ENCODE results near the gene KCNH1. TPM values are rescaled to one million over a fixed set of nuclear protein-coding genes. Genes with fewer than 3 reads are reported as not detected.

KCNH1 gene
- total RNA-seq, 1 donor from 2014 or later = under 0.01 TPM

DNA sequence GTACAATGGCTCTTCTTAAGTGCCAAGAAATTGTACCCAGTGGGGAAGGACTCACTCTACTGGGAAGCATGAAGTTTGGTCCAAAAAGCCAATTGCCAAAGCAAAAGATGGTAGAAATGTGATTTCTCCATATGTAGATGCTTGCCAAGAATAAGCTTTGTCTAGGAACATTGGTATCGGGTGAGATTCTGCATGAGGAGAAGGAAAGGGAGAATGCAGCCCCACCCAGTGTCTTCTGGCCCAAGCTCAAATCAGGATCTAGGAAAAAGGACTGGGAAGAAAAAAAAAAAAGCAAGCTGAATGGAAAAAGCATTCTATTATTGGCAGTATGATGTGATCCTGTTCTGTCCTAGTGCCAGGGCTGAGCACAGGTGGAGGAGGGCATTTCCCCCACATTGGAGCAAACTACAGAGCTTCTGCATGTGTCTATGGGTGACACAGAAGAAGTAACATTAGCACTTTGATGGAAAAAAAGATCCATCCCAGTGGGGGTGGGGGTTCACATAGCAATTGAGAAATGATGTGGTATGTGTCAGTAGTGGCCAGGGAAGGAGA, 226.6 kb downstream of the KCNH1 start:
- FAIRE-seq = no peak
- TF ChIP-seq, protein P1, sequence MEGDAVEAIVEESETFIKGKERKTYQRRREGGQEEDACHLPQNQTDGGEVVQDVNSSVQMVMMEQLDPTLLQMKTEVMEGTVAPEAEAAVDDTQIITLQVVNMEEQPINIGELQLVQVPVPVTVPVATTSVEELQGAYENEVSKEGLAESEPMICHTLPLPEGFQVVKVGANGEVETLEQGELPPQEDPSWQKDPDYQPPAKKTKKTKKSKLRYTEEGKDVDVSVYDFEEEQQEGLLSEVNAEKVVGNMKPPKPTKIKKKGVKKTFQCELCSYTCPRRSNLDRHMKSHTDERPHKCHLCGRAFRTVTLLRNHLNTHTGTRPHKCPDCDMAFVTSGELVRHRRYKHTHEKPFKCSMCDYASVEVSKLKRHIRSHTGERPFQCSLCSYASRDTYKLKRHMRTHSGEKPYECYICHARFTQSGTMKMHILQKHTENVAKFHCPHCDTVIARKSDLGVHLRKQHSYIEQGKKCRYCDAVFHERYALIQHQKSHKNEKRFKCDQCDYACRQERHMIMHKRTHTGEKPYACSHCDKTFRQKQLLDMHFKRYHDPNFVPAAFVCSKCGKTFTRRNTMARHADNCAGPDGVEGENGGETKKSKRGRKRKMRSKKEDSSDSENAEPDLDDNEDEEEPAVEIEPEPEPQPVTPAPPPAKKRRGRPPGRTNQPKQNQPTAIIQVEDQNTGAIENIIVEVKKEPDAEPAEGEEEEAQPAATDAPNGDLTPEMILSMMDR (IDR thresholded peaks at IDR 0.05; ENCODE audit: insufficient read depth, low read length, severe bottlenecking) = no peak
- H3K27me3 ChIP-seq (ENCODE audit: control insufficient read depth, insufficient read depth, low read length) = no peaks in the 10 kb centered on the region
- DNase-seq (ENCODE audit: low read depth) = no peak
- H3K4me3 ChIP-seq (ENCODE audit: low read depth, low read length) = no peak overlapping the region
- no peaks in the 10 kb centered on the region for H3K36me3 ChIP-seq (ENCODE audit: control insufficient read depth, insufficient read depth, low read length)

DNA sequence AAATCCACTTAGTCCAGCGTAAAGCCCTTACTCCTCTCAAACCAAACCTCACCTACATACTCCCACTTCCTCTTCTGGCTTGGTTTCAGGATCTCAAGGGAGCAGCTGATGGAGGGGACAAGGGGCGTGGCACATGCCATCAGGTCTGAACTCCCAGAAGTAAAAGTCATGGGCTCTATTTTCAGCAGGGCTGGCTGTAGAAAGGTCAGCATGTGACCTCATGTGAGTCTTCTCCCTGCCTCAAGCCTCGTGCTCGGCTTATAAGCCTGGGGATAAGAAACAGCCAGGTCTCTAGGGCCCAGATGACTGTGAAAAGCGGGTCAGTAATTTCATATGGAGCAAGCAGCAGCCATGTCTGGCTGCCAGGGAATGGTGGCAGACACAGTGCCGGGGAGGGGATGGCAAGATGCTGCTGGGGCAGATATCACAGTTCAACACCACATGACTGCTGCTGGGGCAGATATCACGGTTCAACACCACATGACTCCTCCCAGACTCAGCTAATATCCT, 227.9 kb downstream of the KCNH1 start:
- H3K4me3 ChIP-seq (ENCODE audit: low read depth, low read length) = no peak overlapping the region
- FAIRE-seq = no peak
- TF ChIP-seq, protein P1 (IDR thresholded peaks at IDR 0.05; ENCODE audit: insufficient read depth, low read length, severe bottlenecking) = no peak

DNA sequence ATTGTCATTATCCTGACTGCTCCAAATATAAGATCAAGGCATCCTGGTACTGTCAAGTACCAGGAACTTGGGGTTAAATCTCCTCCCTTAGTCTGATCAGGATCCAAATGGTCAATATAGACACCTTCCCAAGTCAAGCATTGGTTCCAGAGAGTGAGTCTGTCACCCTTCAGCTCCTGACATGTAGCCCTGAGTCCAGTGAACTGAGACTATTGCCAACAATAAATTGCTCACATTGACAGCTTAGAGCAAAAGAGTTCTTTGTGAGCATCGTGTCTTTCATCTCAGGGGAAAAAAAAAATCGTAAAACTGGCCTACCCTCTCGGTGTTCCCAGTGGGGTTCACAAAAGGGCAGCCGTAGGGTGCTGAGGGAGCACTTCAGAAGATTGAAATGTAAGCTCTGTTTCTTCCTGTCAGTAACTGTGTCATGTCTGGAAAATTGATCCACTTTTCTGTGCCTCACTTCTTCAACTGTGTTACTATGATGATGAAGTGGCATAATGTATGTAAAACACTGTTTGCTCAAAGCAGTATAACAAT, 228.5 kb downstream of the KCNH1 start:
- Histone ChIP-seq H3K36me3 (ENCODE audit: control insufficient read depth, insufficient read depth, low read length) (no peaks in the 10 kb centered on the region), H3K4me3 (ENCODE audit: low read depth, low read length) (no peak overlapping the region), H3K27me3 (ENCODE audit: control insufficient read depth, insufficient read depth, low read length) (no peaks in the 10 kb centered on the region)
- no peak for FAIRE-seq
- TF ChIP-seq, protein P1 (IDR thresholded peaks at IDR 0.05; ENCODE audit: insufficient read depth, low read length, severe bottlenecking) = no peak
- DNase-seq (ENCODE audit: low read depth) = no peak

More for the DNA sequence above, 227.9 kb downstream of the KCNH1 start:
- Histone ChIP-seq H3K36me3 (ENCODE audit: control insufficient read depth, insufficient read depth, low read length) (no peaks in the 10 kb centered on the region), H3K27me3 (ENCODE audit: control insufficient read depth, insufficient read depth, low read length) (no peaks in the 10 kb centered on the region)
- no peak for DNase-seq (ENCODE audit: low read depth)

DNA sequence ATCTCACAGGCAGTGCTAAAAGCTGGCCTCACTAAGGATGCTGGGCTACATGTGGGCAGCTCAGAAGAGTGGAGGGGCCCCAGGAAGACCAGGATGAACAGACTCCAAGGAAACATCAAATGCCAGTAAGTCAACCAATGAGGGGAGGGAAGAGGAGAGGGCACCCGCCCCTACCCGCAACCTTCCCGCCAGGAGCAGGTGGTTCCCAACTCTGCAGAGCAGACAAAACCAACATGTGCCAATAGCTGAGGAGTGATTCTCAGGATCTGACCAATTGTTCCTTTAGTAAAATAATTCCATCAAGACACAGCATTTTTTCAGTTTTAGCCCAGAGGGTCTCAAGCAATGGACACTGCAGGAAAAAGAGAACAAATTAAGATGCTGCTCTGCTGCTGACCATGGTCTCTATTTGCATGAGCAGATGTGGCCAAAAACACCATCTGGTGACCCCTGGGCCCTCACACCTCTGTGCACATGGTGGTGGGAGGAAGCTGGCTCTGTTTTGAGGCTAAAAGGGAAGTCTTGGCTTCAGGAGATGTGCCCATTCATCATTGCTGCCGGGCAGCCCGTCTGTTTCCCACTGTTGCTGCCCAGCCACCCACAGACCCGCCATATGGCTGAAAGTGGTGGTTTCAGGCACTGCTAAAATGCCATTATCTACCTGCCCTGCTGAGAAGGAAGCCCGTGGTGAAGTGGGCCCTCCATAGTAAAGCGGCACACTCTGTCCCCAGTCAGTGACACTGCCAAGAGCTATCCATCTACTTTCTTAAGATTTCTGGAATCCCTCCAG, 231.8 kb downstream of the KCNH1 start:
- Histone ChIP-seq H3K36me3 (ENCODE audit: control insufficient read depth, insufficient read depth, low read length) (no peaks in the 10 kb centered on the region), H3K27me3 (ENCODE audit: control insufficient read depth, insufficient read depth, low read length) (no peaks in the 10 kb centered on the region), H3K4me3 (ENCODE audit: low read depth, low read length) (no peak overlapping the region)
- FAIRE-seq (no peak), DNase-seq (ENCODE audit: low read depth) (no peak)
- TF ChIP-seq, protein P1 (IDR thresholded peaks at IDR 0.05; ENCODE audit: insufficient read depth, low read length, severe bottlenecking) = no peak

DNA sequence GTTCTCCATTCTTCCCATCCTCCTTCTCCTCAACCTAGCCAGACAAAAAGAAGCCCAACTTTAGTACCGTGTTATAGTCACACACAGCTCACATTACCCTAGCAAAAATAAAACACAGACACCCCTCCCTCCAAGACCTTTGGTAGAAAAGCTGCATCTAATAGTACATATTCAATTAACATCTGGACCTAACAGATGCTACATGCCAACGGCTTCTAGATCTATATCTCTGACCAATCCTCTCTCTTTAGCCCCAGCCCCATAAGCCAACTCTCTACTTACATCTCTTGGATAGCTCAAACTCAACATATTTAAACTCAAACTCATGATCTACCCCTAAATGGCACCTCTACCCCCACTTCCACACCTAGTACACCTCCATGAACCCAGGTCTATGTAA, 233.1 kb downstream of the KCNH1 start:
- no peak for DNase-seq (ENCODE audit: low read depth)
- H3K36me3 ChIP-seq (ENCODE audit: control insufficient read depth, insufficient read depth, low read length) = no peaks in the 10 kb centered on the region
- H3K4me3 ChIP-seq (ENCODE audit: low read depth, low read length) = no peak overlapping the region
- TF ChIP-seq, protein P1 (IDR thresholded peaks at IDR 0.05; ENCODE audit: insufficient read depth, low read length, severe bottlenecking) = no peak
- no peaks in the 10 kb centered on the region for H3K27me3 ChIP-seq (ENCODE audit: control insufficient read depth, insufficient read depth, low read length)
- FAIRE-seq = no peak
